ENCODE results near the gene TMEM100.

DNA sequence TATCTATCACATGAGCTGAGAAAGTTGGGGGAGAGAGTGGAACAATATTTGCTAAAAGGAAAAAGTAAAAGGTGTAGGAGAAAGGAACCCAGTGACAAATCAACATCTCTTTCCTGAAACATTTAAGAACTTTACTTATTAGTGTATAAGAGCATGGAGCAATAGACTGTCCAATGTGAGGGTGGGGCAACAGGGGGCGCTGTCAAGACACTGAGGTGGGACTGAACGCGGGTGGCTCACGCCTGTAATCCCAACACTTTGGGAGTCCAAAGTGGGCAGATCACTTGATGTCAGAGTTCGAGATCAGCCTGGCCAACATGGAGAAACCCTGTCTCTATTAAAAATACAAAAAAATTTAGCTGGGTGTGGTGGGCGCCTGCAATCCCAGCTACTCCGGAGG lies 49.4 kb upstream of the TMEM100 start:
- TF ChIP-seq, protein P1, sequence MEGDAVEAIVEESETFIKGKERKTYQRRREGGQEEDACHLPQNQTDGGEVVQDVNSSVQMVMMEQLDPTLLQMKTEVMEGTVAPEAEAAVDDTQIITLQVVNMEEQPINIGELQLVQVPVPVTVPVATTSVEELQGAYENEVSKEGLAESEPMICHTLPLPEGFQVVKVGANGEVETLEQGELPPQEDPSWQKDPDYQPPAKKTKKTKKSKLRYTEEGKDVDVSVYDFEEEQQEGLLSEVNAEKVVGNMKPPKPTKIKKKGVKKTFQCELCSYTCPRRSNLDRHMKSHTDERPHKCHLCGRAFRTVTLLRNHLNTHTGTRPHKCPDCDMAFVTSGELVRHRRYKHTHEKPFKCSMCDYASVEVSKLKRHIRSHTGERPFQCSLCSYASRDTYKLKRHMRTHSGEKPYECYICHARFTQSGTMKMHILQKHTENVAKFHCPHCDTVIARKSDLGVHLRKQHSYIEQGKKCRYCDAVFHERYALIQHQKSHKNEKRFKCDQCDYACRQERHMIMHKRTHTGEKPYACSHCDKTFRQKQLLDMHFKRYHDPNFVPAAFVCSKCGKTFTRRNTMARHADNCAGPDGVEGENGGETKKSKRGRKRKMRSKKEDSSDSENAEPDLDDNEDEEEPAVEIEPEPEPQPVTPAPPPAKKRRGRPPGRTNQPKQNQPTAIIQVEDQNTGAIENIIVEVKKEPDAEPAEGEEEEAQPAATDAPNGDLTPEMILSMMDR (IDR thresholded peaks at IDR 0.05; ENCODE audit: low read depth, low read length, poor library complexity, severe bottlenecking), result no peak
- TF ChIP-seq EZH2phosphoT487 (IDR thresholded peaks at IDR 0.05; ENCODE audit: borderline replicate concordance, low read length), result no peak
